ENCODE data around the gene CHD9. TPM values are rescaled to one million over a fixed set of nuclear protein-coding genes. Genes with fewer than 3 reads are reported as not detected.

CHD9 gene
- total RNA-seq, 3 donors from 2014 or later (not counting 1 experiment from before 2014, with no cell fraction given), result 81.4 to 85.2 (median 81.9) TPM

GRCh38 chr16:53084141-53084541, 29.4 kb downstream of the CHD9 start:
- H3K4me1 ChIP-seq (ENCODE audit: control insufficient read depth, insufficient read depth, low read length), result no peaks in the 10 kb centered on the region
- no peak for TF ChIP-seq CTCF (IDR thresholded peaks at IDR 0.05)
- ATAC-seq, result no peak
- Mint-ChIP-seq H3K9me3 (no peaks in the 10 kb centered on the region), H3K27ac (peak overlapping the region in 1 of 2 donors; percentile 13), H3K36me3 (no peaks in the 10 kb centered on the region), H3K4me1 (peaks cover 10 to 34% of the 10 kb centered on the region in 2 donors), H3K4me3 (no peak overlapping the region), H3K27me3 (ENCODE audit: low read depth in 2 of 2) (no peaks in the 10 kb centered on the region)
- DNase-seq, result no peak
- 98% methylated on average over 4 of the region's 4 CpGs for whole genome bisulfite sequencing (ENCODE audit: insufficient coverage)
- H3K4me3 ChIP-seq (ENCODE audit: low read length), result no peak overlapping the region
- H3K36me3 ChIP-seq (ENCODE audit: control insufficient read depth, insufficient read depth, low read length), result peaks cover 3% of the 10 kb centered on the region
- no peaks in the 10 kb centered on the region for H3K27me3 ChIP-seq (ENCODE audit: control insufficient read depth, insufficient read depth, low read length)
- no peak overlapping the region for H3K27ac ChIP-seq (ENCODE audit: low read length)
- H3K9me3 ChIP-seq (ENCODE audit: control insufficient read depth, insufficient read depth, low read length), result no peaks in the 10 kb centered on the region
- intact Hi-C loops (cut with micrococcal nuclease), result no loop called here

- peaks cover 17 to 34% of the 10 kb centered on the region in 2 donors for H3K4me1 Mint-ChIP-seq
- 96% methylated on average over 8 of the region's 8 CpGs for WGBS (ENCODE audit: insufficient coverage)
- ATAC-seq, result no peak
- H3K4me3 ChIP-seq (ENCODE audit: low read length), result no peak overlapping the region
- H3K36me3 Mint-ChIP-seq, result no peaks in the 10 kb centered on the region
- H3K4me3 Mint-ChIP-seq, result no peak overlapping the region
- H3K27ac Mint-ChIP-seq, result no peak overlapping the region
- H3K27me3 Mint-ChIP-seq (ENCODE audit: low read depth in 2 of 2), result no peaks in the 10 kb centered on the region
- no peak for TF ChIP-seq CTCF (IDR thresholded peaks at IDR 0.05)
- H3K9me3 ChIP-seq (ENCODE audit: control insufficient read depth, insufficient read depth, low read length), result no peaks in the 10 kb centered on the region
- peaks cover 5% of the 10 kb centered on the region for H3K4me1 ChIP-seq (ENCODE audit: control insufficient read depth, insufficient read depth, low read length)
- no peaks in the 10 kb centered on the region for H3K9me3 Mint-ChIP-seq
- intact Hi-C loops (cut with micrococcal nuclease), result no loop called here
- no peak overlapping the region for H3K27ac ChIP-seq (ENCODE audit: low read length)
- no peaks in the 10 kb centered on the region for H3K27me3 ChIP-seq (ENCODE audit: control insufficient read depth, insufficient read depth, low read length)
- DNase-seq, result no peak
- peaks cover 3% of the 10 kb centered on the region for H3K36me3 ChIP-seq (ENCODE audit: control insufficient read depth, insufficient read depth, low read length)
Observed at GRCh38 chr16:53084746-53085334, 30.0 kb downstream of the CHD9 start.

GRCh38 chr16:53085369-53085843, 30.6 kb downstream of the CHD9 start:
- Histone ChIP-seq H3K4me1 (ENCODE audit: control insufficient read depth, insufficient read depth, low read length) (peaks cover 11% of the 10 kb centered on the region), H3K9me3 (ENCODE audit: control insufficient read depth, insufficient read depth, low read length) (no peaks in the 10 kb centered on the region), H3K27ac (ENCODE audit: low read length) (no peak overlapping the region), H3K36me3 (ENCODE audit: control insufficient read depth, insufficient read depth, low read length) (peaks cover 3% of the 10 kb centered on the region), H3K4me3 (ENCODE audit: low read length) (no peak overlapping the region), H3K27me3 (ENCODE audit: control insufficient read depth, insufficient read depth, low read length) (no peaks in the 10 kb centered on the region)
- Mint-ChIP-seq H3K4me3 (no peak overlapping the region), H3K27me3 (ENCODE audit: low read depth in 2 of 2) (no peaks in the 10 kb centered on the region), H3K36me3 (no peaks in the 10 kb centered on the region), H3K4me1 (peaks cover 22 to 39% of the 10 kb centered on the region in 2 donors), H3K27ac (no peak overlapping the region), H3K9me3 (no peaks in the 10 kb centered on the region)
- intact Hi-C loops (cut with micrococcal nuclease), result no loop called here
- TF ChIP-seq CTCF (IDR thresholded peaks at IDR 0.05), result no peak
- DNase-seq (no peak), ATAC-seq (no peak)
- 87% methylated on average over 4 of the region's 4 CpGs for WGBS (ENCODE audit: insufficient coverage)

- H3K27me3 Mint-ChIP-seq (ENCODE audit: low read depth in 2 of 2), result no peaks in the 10 kb centered on the region
- ATAC-seq (no peak), DNase-seq (no peak)
- 92% methylated on average over 6 of the region's 6 CpGs for WGBS (ENCODE audit: insufficient coverage)
- Histone ChIP-seq H3K27ac (ENCODE audit: low read length) (no peak overlapping the region), H3K36me3 (ENCODE audit: control insufficient read depth, insufficient read depth, low read length) (peaks cover 3% of the 10 kb centered on the region), H3K9me3 (ENCODE audit: control insufficient read depth, insufficient read depth, low read length) (no peaks in the 10 kb centered on the region), H3K4me1 (ENCODE audit: control insufficient read depth, insufficient read depth, low read length) (peaks cover 17% of the 10 kb centered on the region), H3K27me3 (ENCODE audit: control insufficient read depth, insufficient read depth, low read length) (no peaks in the 10 kb centered on the region), H3K4me3 (ENCODE audit: low read length) (no peak overlapping the region)
- intact Hi-C loops (cut with micrococcal nuclease), result no loop called here
- no peak overlapping the region for H3K27ac Mint-ChIP-seq
- peaks cover 25 to 43% of the 10 kb centered on the region in 2 donors for H3K4me1 Mint-ChIP-seq
- no peak for TF ChIP-seq CTCF (IDR thresholded peaks at IDR 0.05)
- no peaks in the 10 kb centered on the region for H3K9me3 Mint-ChIP-seq
- no peaks in the 10 kb centered on the region for H3K36me3 Mint-ChIP-seq
- H3K4me3 Mint-ChIP-seq, result no peak overlapping the region
Observed at GRCh38 chr16:53085931-53086421, 31.2 kb downstream of the CHD9 start.
